GM19043 (cell line): ENCODE data around the gene UMAD1.

Source experiments
- ATAC-seq: cut with Tn5 transposase; IDR thresholded peaks from one replicate; pipeline ENCODE4 v1.9.1; 2021; ENCODE audit warnings: low read depth; ENCODE audit not compliant: unreplicated experiment

UMAD1 gene

DNA sequence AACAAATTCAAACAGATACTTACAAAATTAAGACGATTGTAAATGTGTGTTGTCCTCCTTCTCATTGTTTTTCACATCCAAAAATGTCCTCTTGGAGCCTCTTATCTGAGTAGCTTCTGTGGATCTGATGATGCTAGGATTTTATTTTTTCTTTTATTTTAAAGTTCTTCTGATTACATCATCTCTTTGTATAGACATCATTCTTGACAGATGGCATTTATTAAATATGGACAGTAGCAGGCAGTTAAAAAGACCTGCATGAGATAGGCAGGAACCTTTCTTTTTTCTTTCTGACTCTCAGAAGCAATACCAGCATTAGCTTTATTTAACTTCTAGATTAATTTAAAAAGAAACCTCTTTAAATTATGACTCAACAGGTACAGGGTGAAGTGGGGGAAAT lies 77.9 kb downstream of the UMAD1 start, which contains the start of gene RPA3:
Gene RPA3 (minus strand): TSS at position 116 of the 400 bp plus-strand sequence. CDS start 78,189 bp downstream, outside the sequence.
- no peak for ATAC-seq

GRCh38 chr7:7719236-7719635 lies 78.7 kb downstream of the UMAD1 start:
- peak; percentile 95 for ATAC-seq

GRCh38 chr7:7720193-7720592 lies 79.6 kb downstream of the UMAD1 start:
- ATAC-seq = no peak

- no peak for ATAC-seq
Observed at GRCh38 chr7:7720750-7721621, 80.4 kb downstream of the UMAD1 start.

DNA sequence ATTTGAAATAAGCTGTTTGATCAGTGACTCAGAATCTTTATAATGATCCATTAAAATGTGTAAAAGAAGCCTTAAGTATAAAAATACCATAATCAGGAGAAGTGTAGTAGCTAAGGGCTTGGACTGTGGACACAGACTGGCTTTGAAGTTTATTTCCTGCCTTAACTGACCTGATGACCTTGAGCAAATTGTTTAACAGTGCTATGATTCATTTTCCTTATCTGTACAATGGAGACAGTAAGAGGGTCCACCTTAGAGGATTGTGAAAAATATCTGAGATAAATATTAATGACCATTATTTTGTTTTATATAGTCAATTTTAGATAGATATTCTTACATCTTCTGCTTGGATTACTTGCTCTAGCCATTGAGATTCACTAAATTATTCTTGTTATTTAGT lies 91.2 kb downstream of the UMAD1 start:
- ATAC-seq = no peak

DNA sequence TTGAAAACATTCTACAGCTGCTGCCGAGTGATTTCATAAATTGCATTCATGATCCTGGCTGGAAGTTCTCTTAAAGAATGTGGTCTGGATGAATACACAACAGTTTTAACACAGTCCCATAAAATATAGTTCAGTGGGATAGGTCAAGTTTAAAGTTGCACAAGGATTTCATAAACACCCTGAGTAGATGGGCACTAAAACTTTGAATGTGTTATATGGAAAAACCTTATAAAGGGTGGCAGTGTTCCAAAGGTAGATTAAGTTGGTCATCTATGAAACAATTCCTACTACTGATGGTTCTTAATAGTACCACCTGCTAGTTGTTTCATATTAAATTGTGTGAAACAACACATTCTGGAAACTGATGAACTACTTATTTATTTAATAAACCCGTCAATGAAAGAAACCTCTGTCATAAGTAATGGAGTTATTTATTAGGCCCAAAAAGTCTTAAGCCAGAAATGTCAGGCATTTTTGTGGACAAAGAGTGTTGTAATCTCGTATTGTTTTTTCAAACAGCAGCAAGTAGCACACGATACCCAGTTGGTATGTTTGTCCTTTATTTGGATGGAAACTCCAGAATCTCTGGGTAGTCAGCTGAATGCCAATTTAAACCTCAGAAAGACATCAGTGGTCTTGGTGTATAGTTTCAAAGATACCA lies 92.2 kb downstream of the UMAD1 start:
- ATAC-seq = no peak

DNA sequence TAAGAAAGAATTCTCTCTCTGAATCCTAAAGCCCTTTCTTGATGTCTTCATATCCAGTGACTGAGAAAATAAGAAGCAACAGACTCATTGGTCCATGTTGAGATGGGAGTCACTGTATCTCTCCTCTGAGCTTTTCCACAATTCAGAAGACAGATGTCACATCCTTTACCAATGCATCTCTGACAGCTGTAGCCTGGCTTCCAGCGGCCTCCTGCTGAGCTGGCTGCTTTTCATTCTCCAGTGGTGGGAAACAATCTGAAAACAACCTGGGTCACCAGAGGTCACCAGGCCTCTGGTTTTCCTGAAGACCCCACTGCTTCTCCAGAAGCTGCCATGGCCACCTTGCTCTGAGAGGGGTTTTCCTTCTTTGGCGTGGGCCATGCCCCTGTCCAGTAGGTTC lies 96.1 kb downstream of the UMAD1 start:
- ATAC-seq = no peak

DNA sequence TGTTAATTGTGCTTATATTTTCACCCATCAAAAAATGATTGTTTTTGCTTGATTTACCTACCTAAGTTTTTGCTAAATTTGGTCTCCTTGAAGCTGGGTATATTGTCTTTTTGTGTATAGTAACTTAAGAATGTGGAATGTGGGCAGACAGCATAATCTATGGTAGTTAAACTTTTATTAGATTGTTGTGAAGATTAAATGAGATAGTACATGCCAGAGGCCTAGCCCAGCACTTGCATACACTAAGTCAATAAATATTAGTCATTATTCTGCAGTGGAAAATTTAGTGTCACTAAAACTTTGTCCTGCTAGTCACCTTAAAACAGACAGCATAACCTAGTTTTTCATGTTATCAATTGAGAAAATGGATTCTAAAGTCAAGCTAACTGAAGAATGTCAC lies 97.1 kb downstream of the UMAD1 start:
- no peak for ATAC-seq

GRCh38 chr7:7738177-7738576 lies 97.6 kb downstream of the UMAD1 start:
- no peak for ATAC-seq

- ATAC-seq = no peak
Observed at GRCh38 chr7:7738622-7739021, 98.1 kb downstream of the UMAD1 start.

DNA sequence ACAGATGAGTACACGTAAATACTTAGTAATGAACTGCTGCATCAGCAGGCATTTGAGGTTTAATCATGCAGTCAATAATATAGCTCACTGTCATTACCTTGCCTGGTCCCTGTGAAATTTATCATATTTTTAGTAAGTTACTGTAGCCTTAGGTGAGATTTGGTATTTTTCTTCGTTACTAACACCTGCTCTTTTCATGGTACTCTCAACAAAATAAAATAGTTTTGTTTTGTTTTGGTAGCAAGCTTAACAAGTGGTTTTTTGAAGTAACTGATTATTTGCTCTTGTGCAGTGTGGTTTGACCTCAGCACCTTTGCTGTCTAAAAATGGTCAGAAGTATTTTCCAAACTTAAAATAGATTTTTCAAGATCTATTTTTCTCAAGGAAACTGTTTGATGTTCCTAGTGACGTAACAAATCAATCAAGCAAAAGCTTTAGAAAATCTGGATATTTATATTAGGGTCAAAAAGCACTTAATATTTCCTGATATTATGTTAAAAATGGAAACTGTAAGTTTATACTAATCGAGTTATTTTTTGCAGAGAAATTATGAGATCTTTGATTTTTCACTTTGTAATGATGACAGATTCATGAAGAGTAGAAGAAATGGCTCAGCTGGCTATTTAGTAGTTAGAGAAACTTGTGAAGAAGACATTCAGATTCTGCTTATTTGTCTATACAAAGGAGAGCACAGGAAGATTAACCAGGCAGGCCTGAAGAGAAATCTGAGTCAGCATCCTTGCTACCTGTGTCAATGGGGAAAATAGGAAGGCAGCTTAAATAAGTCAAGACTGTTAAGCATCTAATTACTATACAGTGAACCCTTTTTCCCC lies 98.9 kb downstream of the UMAD1 start:
- ATAC-seq = peak; percentile 56

DNA sequence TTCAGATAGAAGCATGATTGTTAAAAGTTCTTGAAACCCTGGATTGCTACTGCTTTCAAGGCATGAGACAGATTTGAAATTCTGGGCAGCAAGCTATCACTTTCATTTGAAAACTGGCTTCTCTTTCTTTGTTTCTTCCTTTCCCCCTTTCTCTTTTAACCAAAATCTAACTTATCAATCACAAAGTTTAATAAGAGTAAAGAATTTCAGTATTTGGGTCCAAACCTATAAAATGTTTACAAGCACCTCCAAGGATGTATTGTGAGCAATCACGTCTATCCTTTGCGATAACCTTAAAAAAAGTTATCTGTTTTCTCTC lies 99.4 kb downstream of the UMAD1 start:
- no peak for ATAC-seq

GRCh38 chr7:7742223-7742622 lies 101.7 kb downstream of the UMAD1 start:
- no peak for ATAC-seq

DNA sequence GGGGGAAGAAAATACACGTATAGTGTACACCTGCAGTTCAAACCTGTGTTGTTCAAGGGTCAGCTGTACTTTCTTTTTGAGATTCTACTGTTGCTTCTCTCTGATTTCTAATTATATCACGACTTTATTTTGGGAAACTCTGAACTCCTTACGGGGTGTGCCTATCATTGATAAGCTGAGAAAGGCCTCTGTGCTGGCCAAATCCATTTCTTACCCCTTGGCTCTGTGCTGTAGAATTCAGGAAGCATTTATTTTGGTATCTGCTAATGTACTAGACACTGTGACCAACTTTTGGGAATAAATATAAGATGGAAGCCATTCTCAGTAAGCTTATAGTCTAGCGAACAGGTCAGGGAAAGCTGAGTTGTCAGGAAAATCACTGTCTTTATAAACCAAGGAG lies 104.7 kb downstream of the UMAD1 start:
- no peak for ATAC-seq

DNA sequence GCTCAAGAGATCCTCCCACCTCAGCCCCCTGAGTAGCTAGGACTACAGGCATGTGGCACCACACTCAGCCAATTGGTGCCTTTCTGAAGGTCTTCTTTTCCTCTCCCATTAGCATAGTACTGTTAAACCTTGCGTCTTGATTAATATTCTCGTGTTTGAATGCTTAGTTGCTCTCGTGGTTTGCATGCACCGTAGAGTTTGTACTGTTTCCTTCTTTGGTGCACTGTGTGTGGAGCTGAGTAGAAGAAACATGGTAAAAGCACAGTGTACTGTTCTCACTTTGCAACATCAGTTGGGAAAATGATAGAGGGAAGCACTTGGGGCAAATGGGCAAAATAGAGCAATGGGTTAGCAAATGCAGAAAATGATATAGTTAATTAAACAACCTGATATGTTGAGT lies 105.4 kb downstream of the UMAD1 start:
- ATAC-seq = no peak

GRCh38 chr7:7746458-7746857 lies 105.9 kb downstream of the UMAD1 start:
- no peak for ATAC-seq

- no peak for ATAC-seq
Observed at GRCh38 chr7:7750571-7751242, 110.2 kb downstream of the UMAD1 start.

DNA sequence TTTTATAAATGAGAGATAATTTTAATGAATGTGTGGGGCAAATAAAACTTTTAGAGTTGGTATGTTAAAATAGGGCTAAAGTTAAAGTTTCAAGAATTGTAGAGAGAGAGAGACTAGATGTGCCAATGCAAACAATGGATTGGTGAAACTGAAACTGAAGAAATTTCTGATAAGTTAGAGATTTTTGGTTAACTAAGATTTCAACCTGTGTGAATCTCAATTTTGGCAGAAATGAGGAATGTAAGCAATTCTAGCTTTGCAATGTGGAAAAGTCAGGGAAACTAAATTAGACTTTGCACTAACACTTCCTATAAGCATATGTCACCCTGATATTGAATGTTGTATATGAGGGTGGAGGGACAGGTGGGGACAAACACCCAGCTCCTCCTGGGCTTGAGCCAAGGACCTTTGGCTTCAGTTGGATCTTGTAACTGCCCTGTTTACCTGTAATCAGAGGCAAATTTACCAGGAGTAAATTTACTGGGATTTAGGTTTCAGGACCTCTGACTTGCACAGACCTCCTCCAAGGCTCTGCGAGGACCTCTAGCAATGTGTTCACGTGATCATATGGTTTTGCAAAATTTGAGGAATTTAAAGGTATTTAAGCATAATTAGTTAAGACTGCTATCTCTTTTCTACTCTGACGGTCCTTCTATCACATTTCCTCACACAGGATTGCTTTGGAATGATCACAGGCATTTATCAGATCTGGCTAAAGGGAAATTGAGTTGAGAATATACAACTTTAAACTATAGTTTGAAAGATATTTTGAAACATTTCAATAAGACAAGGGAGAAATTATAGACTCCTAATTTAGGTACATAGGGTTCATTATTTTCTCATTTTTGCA lies 110.9 kb downstream of the UMAD1 start:
- no peak for ATAC-seq

DNA sequence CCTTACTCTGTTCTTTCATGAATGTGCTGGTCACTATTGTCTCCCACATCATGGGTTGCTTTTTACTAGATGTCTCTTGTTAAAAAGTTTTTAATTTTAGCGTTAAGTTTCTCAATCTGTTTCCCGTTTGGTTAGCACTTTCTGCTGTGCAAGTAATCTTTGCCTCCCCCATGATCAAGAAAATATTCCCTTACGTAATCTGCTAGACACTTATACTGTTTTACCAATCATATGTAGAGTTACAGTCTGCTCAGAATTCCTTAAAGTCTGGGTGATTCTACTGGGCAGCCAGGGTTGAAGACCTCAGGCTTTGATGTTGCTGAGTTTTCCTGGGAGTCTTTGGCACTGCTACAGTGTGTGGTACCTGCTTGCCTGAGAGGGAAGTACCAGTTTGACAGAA lies 116.0 kb downstream of the UMAD1 start:
- ATAC-seq = no peak

GRCh38 chr7:7757576-7757975 lies 117.0 kb downstream of the UMAD1 start:
- no peak for ATAC-seq
